Neuronal stem cell (in vitro differentiated cells): ENCODE measurements around the gene NAAA.

Experiments used
- DNase-seq: peaks from one replicate; pipeline ENCODE4 v3.0.0-alpha.2; 2013; ENCODE audit warnings: low spot score
- H2AFZ ChIP-seq: one replicate; pipeline ENCODE4 v1.6.1; 2013; ENCODE audit warnings: mild to moderate bottlenecking, low read length, inconsistent platforms
- H2AK5ac ChIP-seq: 2 replicates; pipeline ENCODE4 v1.6.1; 2013; ENCODE audit warnings: low read depth, mild to moderate bottlenecking, inconsistent platforms, low read length, moderate library complexity, mixed read lengths
- H2BK120ac ChIP-seq: 2 replicates; pipeline ENCODE4 v1.6.1; 2013; ENCODE audit warnings: low read depth, mild to moderate bottlenecking, inconsistent platforms, low read length, moderate library complexity, mixed read lengths
- H2BK12ac ChIP-seq: one replicate; pipeline ENCODE4 v1.6.1; 2013; ENCODE audit warnings: low read length, inconsistent platforms
- H2BK15ac ChIP-seq: 2 replicates; pipeline ENCODE4 v1.6.1; 2013; ENCODE audit warnings: mild to moderate bottlenecking, low read length, inconsistent platforms, mixed read lengths
- H2BK5ac ChIP-seq: one replicate; pipeline ENCODE4 v1.6.1; 2013; ENCODE audit warnings: inconsistent platforms, mild to moderate bottlenecking, low read length, moderate library complexity
- H3K14ac ChIP-seq: one replicate; pipeline ENCODE4 v1.6.1; 2013; ENCODE audit warnings: low read length, inconsistent platforms
- H3K18ac ChIP-seq: 2 replicates; pipeline ENCODE4 v1.6.1; 2013; ENCODE audit warnings: low read length, inconsistent platforms
- H3K23ac ChIP-seq: 2 replicates; pipeline ENCODE4 v1.6.1; 2013; ENCODE audit warnings: low read depth, mild to moderate bottlenecking, mixed read lengths, low read length, inconsistent platforms; ENCODE audit not compliant: poor library complexity
- H3K27ac ChIP-seq: replicated peaks from 3 replicates; pipeline ENCODE4 v1.5.1; 2013; ENCODE audit warnings: low read length, inconsistent platforms
- H3K27me3 ChIP-seq, 3 experiments: 2 replicates each; pipeline ENCODE4 v1.6.1; 2013; ENCODE audit warnings: low read length in 3 of 3, mild to moderate bottlenecking in 2 of 3, inconsistent platforms in 1 of 3, low read depth in 1 of 3, mixed read lengths in 1 of 3, moderate library complexity in 1 of 3; ENCODE audit not compliant: control insufficient read depth in 3 of 3, insufficient read depth in 3 of 3
- H3K36me3 ChIP-seq, 2 donors: replicated peaks in 1 of 2; 2 replicates each; pipeline ENCODE4 v1.6.1; 2013; ENCODE audit warnings: low read length in 2 of 2; ENCODE audit not compliant: control insufficient read depth in 2 of 2, insufficient read depth in 2 of 2
- H3K4ac ChIP-seq: 2 replicates; pipeline ENCODE4 v1.6.1; 2013; ENCODE audit warnings: inconsistent platforms, mild to moderate bottlenecking, low read length, moderate library complexity
- H3K4me1 ChIP-seq, 2 donors: 1 replicate in 1 of 2; 2 replicates in 1 of 2; pipeline ENCODE4 v1.6.1; 2013; ENCODE audit warnings: low read length in 2 of 2, low read depth in 1 of 2; ENCODE audit not compliant: control insufficient read depth in 2 of 2, insufficient read depth in 1 of 2
- H3K4me2 ChIP-seq: one replicate; pipeline ENCODE4 v1.6.1; 2013; ENCODE audit warnings: mild to moderate bottlenecking, low read length, inconsistent platforms; ENCODE audit not compliant: insufficient read depth, poor library complexity, severe bottlenecking
- H3K4me3 ChIP-seq, 2 donors: 2 replicates each; pipeline ENCODE4 v1.5.1; 2013; ENCODE audit warnings: low read length in 2 of 2, mild to moderate bottlenecking in 2 of 2, inconsistent platforms in 1 of 2, moderate library complexity in 1 of 2
- H3K79me1 ChIP-seq: one replicate; pipeline ENCODE4 v1.6.1; 2013; ENCODE audit warnings: low read depth, mild to moderate bottlenecking, inconsistent platforms, low read length, moderate library complexity
- H3K9ac ChIP-seq: one replicate; pipeline ENCODE4 v1.6.1; 2013; ENCODE audit warnings: mild to moderate bottlenecking, low read depth, low read length, inconsistent platforms; ENCODE audit not compliant: poor library complexity
- H3K9me3 ChIP-seq, 2 donors: replicated peaks in 1 of 2; 2 replicates each; pipeline versions ENCODE3 to v1.6.1; 2013; ENCODE audit warnings: low read length in 2 of 2, mild to moderate bottlenecking in 2 of 2, inconsistent platforms in 1 of 2, low read depth in 1 of 2, mixed read lengths in 1 of 2, moderate library complexity in 1 of 2; ENCODE audit not compliant: control insufficient read depth in 2 of 2, insufficient read depth in 1 of 2
- H4K8ac ChIP-seq: one replicate; pipeline ENCODE4 v1.6.1; 2013; ENCODE audit warnings: low read depth, mild to moderate bottlenecking, inconsistent platforms, low read length, moderate library complexity
- H4K91ac ChIP-seq: one replicate; pipeline ENCODE4 v1.6.1; 2013; ENCODE audit warnings: low read length, low read depth, mild to moderate bottlenecking, inconsistent platforms; ENCODE audit not compliant: poor library complexity
- WGBS, 2 donors: extraction: QIAGEN DNeasy Blood & Tissue Kit; methylation state at CpG; one replicate each; pipeline ENCODE4 v1.1.7; 2013; ENCODE audit warnings: missing lambda C conversion rate in 2 of 2, mixed read lengths in 1 of 2; ENCODE audit not compliant: insufficient read length in 2 of 2, insufficient replicate concordance in 1 of 2; ENCODE audit errors: extremely low coverage in 2 of 2; 5-methylcytosine and 5-hydroxymethylcytosine counted together

Gene NAAA

GRCh38 chr4:75907966-75908365, 32.8 kb downstream of the NAAA start:
- DNase-seq = no peak
- H3K18ac ChIP-seq = no peak overlapping the region
- no peaks in the 10 kb centered on the region for H3K79me1 ChIP-seq
- no peak overlapping the region for H4K91ac ChIP-seq
- no CpG with 5 or more reads among the region's 3 CpGs for WGBS, 2 donors
- no peak overlapping the region for H3K23ac ChIP-seq
- no peak overlapping the region for H2AK5ac ChIP-seq
- H3K36me3 ChIP-seq = no peaks in the 10 kb centered on the region
- H3K27me3 ChIP-seq = no peaks in the 10 kb centered on the region
- H3K4me2 ChIP-seq = no peak overlapping the region
- no peak overlapping the region for H2BK5ac ChIP-seq
- no peak overlapping the region for H3K4me3 ChIP-seq
- H3K4me1 ChIP-seq = no peaks in the 10 kb centered on the region
- H3K9me3 ChIP-seq = peaks cover 0 to 11% of the 10 kb centered on the region in 2 donors
- H3K9ac ChIP-seq = no peak overlapping the region
- no peak overlapping the region for H3K4ac ChIP-seq
- H2AFZ ChIP-seq = no peak overlapping the region
- H2BK12ac ChIP-seq = no peak overlapping the region
- H3K14ac ChIP-seq = no peak overlapping the region
- no peak overlapping the region for H3K27ac ChIP-seq
- H4K8ac ChIP-seq = no peak overlapping the region
- H2BK15ac ChIP-seq = no peak overlapping the region
- no peak overlapping the region for H2BK120ac ChIP-seq

- Histone ChIP-seq H3K36me3 (no peaks in the 10 kb centered on the region), H2BK12ac (no peak overlapping the region), H3K18ac (no peak overlapping the region), H3K79me1 (no peaks in the 10 kb centered on the region), H3K23ac (no peak overlapping the region), H4K8ac (no peak overlapping the region), H3K9me3 (no peaks in the 10 kb centered on the region), H3K14ac (no peak overlapping the region), H2AFZ (no peak overlapping the region), H4K91ac (no peak overlapping the region), H2AK5ac (no peak overlapping the region), H3K9ac (no peak overlapping the region), H3K27me3 (peaks cover 0 to 8% (median 0%) of the 10 kb centered on the region in 3 experiments), H2BK15ac (no peak overlapping the region), H2BK120ac (no peak overlapping the region), H2BK5ac (no peak overlapping the region), H3K4me2 (no peak overlapping the region), H3K27ac (no peak overlapping the region), H3K4me3 (peak overlapping the region in 1 of 2 donors; percentile 64), H3K4me1 (no peaks in the 10 kb centered on the region), H3K4ac (no peak overlapping the region)
- DNase-seq = no peak
- WGBS, 2 donors = no CpG with 5 or more reads among the region's 5 CpGs
Measured at GRCh38 chr4:75904076-75904475, 36.7 kb downstream of the NAAA start.

GRCh38 chr4:75902352-75902751, 38.5 kb downstream of the NAAA start, which contains the start of gene PPEF2:
PPEF2 (minus strand) TSS chr4:75902452; CDS start chr4:75896325, 6,127 bp downstream.
- H3K18ac ChIP-seq = no peak within 1 kb of the TSS
- H3K9ac ChIP-seq = no peak within 1 kb of the TSS
- H3K36me3 ChIP-seq = no peaks in the 10 kb centered on the region
- H3K9me3 ChIP-seq = no peaks in the 10 kb centered on the region
- no peak within 1 kb of the TSS for H4K8ac ChIP-seq
- H2AFZ ChIP-seq = no peak within 1 kb of the TSS
- H2BK12ac ChIP-seq = no peak within 1 kb of the TSS
- peaks cover 0 to 8% (median 0%) of the 10 kb centered on the region in 3 experiments for H3K27me3 ChIP-seq
- H3K23ac ChIP-seq = no peak within 1 kb of the TSS
- H3K4me2 ChIP-seq = no peak within 1 kb of the TSS
- H3K79me1 ChIP-seq = no peaks in the 10 kb centered on the region
- H2BK5ac ChIP-seq = no peak within 1 kb of the TSS
- no peak for DNase-seq
- H3K4me1 ChIP-seq = no peaks in the 10 kb centered on the region
- H2BK120ac ChIP-seq = no peak within 1 kb of the TSS
- H3K4me3 ChIP-seq = no peak within 1 kb of the TSS
- no CpG with 5 or more reads among the region's 5 CpGs for WGBS, 2 donors
- H3K14ac ChIP-seq = no peak within 1 kb of the TSS
- H3K27ac ChIP-seq = no peak within 1 kb of the TSS
- no peak within 1 kb of the TSS for H2BK15ac ChIP-seq
- no peak within 1 kb of the TSS for H3K4ac ChIP-seq
- no peak within 1 kb of the TSS for H4K91ac ChIP-seq
- no peak within 1 kb of the TSS for H2AK5ac ChIP-seq

GRCh38 chr4:75898536-75898935, 42.3 kb downstream of the NAAA start:
- Histone ChIP-seq H3K79me1 (no peaks in the 10 kb centered on the region), H3K4me2 (no peak overlapping the region), H4K91ac (no peak overlapping the region), H2BK12ac (no peak overlapping the region), H2BK5ac (no peak overlapping the region), H3K27ac (no peak overlapping the region), H3K36me3 (no peaks in the 10 kb centered on the region), H3K4me1 (no peaks in the 10 kb centered on the region), H3K4me3 (no peak overlapping the region), H2AFZ (no peak overlapping the region), H2BK120ac (no peak overlapping the region), H4K8ac (no peak overlapping the region), H3K9me3 (no peaks in the 10 kb centered on the region), H2AK5ac (no peak overlapping the region), H3K18ac (no peak overlapping the region), H3K14ac (no peak overlapping the region), H3K23ac (no peak overlapping the region), H2BK15ac (no peak overlapping the region), H3K9ac (no peak overlapping the region), H3K27me3 (peaks cover 0 to 8% (median 0%) of the 10 kb centered on the region in 3 experiments), H3K4ac (no peak overlapping the region)
- DNase-seq = no peak
